H1 (cell line): Measurements from ENCODE around the gene ENPP7. TPM values are rescaled to one million over a fixed set of nuclear protein-coding genes. Genes with fewer than 3 reads are reported as not detected.

ENCODE experiments used
- CTCF ChIA-PET: fragments of 300-600 bp; sonication (Branson Sonifier 250); formaldehyde crosslinking; loops from one replicate; lab custom pipeline; 2021; ENCODE audit not compliant: partially characterized antibody; lab: Charles Lee
- POLR2A ChIA-PET: fragments of 300-600 bp; sonication (Branson Sonifier 250); formaldehyde crosslinking; loops from one replicate; lab custom pipeline; 2021; ENCODE audit warnings: inconsistent platforms; ENCODE audit not compliant: partially characterized antibody; lab: Charles Lee
- DNase-seq, 2 experiments: peaks; one replicate each; pipeline versions ENCODE4 v3.0.0 to v3.0.0-alpha.2; 2010 to 2022; ENCODE audit warnings: low spot score in 2 of 2, low read depth in 1 of 2, mixed read lengths in 1 of 2
- FAIRE-seq: peaks from 2 replicates; lab custom pipeline; 2011; peaks lifted over from hg19 to GRCh38; lab: Jason Lieb, UNC
- H2AFZ ChIP-seq: 2 replicates; pipeline ENCODE4 v1.8.1; 2012; ENCODE audit warnings: low read length, inconsistent platforms
- H2AK5ac ChIP-seq: 2 replicates; pipeline ENCODE4 v1.6.1; 2013; ENCODE audit warnings: low read depth, low read length
- H2BK120ac ChIP-seq: replicated peaks from 2 replicates; pipeline ENCODE3; 2013; ENCODE audit warnings: low read depth, low read length, inconsistent platforms
- H2BK12ac ChIP-seq: 2 replicates; pipeline ENCODE4 v1.6.1; 2013; ENCODE audit warnings: low read depth, low read length
- H2BK15ac ChIP-seq: 2 replicates; pipeline ENCODE4 v1.6.1; 2013; ENCODE audit warnings: low read length
- H2BK20ac ChIP-seq: 2 replicates; pipeline ENCODE4 v1.6.1; 2013; ENCODE audit warnings: low read length
- H2BK5ac ChIP-seq: 2 replicates; pipeline ENCODE4 v1.6.1; 2013; ENCODE audit warnings: low read depth, low read length
- H3K14ac ChIP-seq: 2 replicates; pipeline ENCODE4 v1.6.1; 2013; ENCODE audit warnings: inconsistent platforms; ENCODE audit not compliant: insufficient read length
- H3K18ac ChIP-seq: 2 replicates; pipeline ENCODE4 v1.6.1; 2013; ENCODE audit warnings: low read length; ENCODE audit errors: extremely low read depth
- H3K23ac ChIP-seq: 2 replicates; pipeline ENCODE4 v1.6.1; 2013; ENCODE audit warnings: inconsistent platforms; ENCODE audit not compliant: insufficient read length
- H3K23me2 ChIP-seq: 2 replicates; pipeline ENCODE4 v1.6.1; 2013; ENCODE audit warnings: low read depth, low read length
- H3K27ac ChIP-seq: 2 replicates; pipeline ENCODE4 v1.6.1; 2011; ENCODE audit warnings: low read depth, low read length, inconsistent platforms
- H3K27me3 ChIP-seq, 4 experiments: replicated peaks in 1 of 4; 1 replicate in 1 of 4; 2 replicates in 3 of 4; pipeline versions ENCODE4 v1.6.1 to v1.8.1; 2011 to 2013; ENCODE audit warnings: low read length in 3 of 4, mild to moderate bottlenecking in 3 of 4, inconsistent platforms in 2 of 4, mixed read lengths in 2 of 4, moderate library complexity in 1 of 4; ENCODE audit not compliant: control insufficient read depth in 3 of 4, insufficient read depth in 3 of 4; ENCODE audit errors: extremely low read depth in 1 of 4
- H3K36me3 ChIP-seq, 4 experiments: 2 replicates each; pipeline versions ENCODE4 v1.6.1 to v1.8.1; 2011 to 2013; ENCODE audit warnings: mild to moderate bottlenecking in 4 of 4, low read length in 3 of 4, moderate library complexity in 2 of 4, control low read depth in 1 of 4, inconsistent platforms in 1 of 4; ENCODE audit not compliant: insufficient read depth in 4 of 4, control insufficient read depth in 2 of 4
- H3K4ac ChIP-seq: replicated peaks from 2 replicates; pipeline ENCODE3; 2013; ENCODE audit warnings: low read length, low read depth, mixed read lengths, inconsistent platforms; ENCODE audit not compliant: insufficient read length
- H3K4me1 ChIP-seq, 4 experiments: replicated peaks in 1 of 4; 1 replicate in 1 of 4; 2 replicates in 3 of 4; pipeline versions ENCODE4 v1.6.1 to v1.8.1; 2011 to 2013; ENCODE audit warnings: low read length in 3 of 4, inconsistent platforms in 2 of 4, mixed read lengths in 1 of 4; ENCODE audit not compliant: insufficient read depth in 4 of 4, control insufficient read depth in 3 of 4
- H3K4me2 ChIP-seq, 2 experiments: 2 replicates each; pipeline versions ENCODE4 v1.6.1 to v1.8.1; 2011 to 2013; ENCODE audit warnings: low read depth in 2 of 2, low read length in 2 of 2, control low read depth in 1 of 2, inconsistent platforms in 1 of 2, mild to moderate bottlenecking in 1 of 2; ENCODE audit not compliant: insufficient read depth in 1 of 2
- H3K4me3 ChIP-seq, 4 experiments: fragments of 200-600, 300-600 bp in 1 of 4; sonication (generic), shearing (Covaris generic), sonication (Bioruptor Twin) in 1 of 4; 2 replicates each; pipeline versions ENCODE4 v1.5.1 to v1.8.1; 2011 to 2016; ENCODE audit warnings: low read length in 4 of 4, low read depth in 3 of 4, control low read depth in 2 of 4, inconsistent platforms in 2 of 4, mild to moderate bottlenecking in 2 of 4, mixed read lengths in 1 of 4, moderate library complexity in 1 of 4; ENCODE audit not compliant: insufficient read depth in 2 of 4; ENCODE audit errors: extremely low read depth in 1 of 4
- H3K56ac ChIP-seq: replicated peaks from 2 replicates; pipeline ENCODE3; 2013; ENCODE audit warnings: low read depth, mild to moderate bottlenecking, mixed read lengths, low read length, inconsistent platforms; ENCODE audit not compliant: insufficient read length
- H3K79me1 ChIP-seq: 2 replicates; pipeline ENCODE4 v1.6.1; 2013; ENCODE audit warnings: low read depth, low read length, control low read depth
- H3K79me2 ChIP-seq, 2 experiments: 2 replicates each; pipeline versions ENCODE4 v1.6.1 to v1.8.1; 2012 to 2013; ENCODE audit warnings: low read length in 2 of 2, mild to moderate bottlenecking in 2 of 2, inconsistent platforms in 1 of 2; ENCODE audit not compliant: insufficient read depth in 2 of 2, control insufficient read depth in 1 of 2
- H3K9ac ChIP-seq, 4 experiments: replicated peaks in 1 of 4; 1 replicate in 1 of 4; 2 replicates in 3 of 4; pipeline versions ENCODE4 v1.6.1 to v1.8.1; 2011 to 2013; ENCODE audit warnings: low read depth in 3 of 4, low read length in 3 of 4, control low read depth in 2 of 4, mild to moderate bottlenecking in 2 of 4, moderate library complexity in 2 of 4, inconsistent platforms in 1 of 4; ENCODE audit errors: extremely low read depth in 1 of 4
- H3K9me3 ChIP-seq, 2 experiments: 2 replicates each; pipeline versions ENCODE4 v1.6.1 to v1.8.1; 2012 to 2013; ENCODE audit warnings: mild to moderate bottlenecking in 2 of 2, moderate library complexity in 2 of 2, control low read depth in 1 of 2, inconsistent platforms in 1 of 2, low read depth in 1 of 2, low read length in 1 of 2, mixed read lengths in 1 of 2; ENCODE audit not compliant: insufficient read depth in 2 of 2
- H4K20me1 ChIP-seq, 2 experiments: replicated peaks in 1 of 2; 2 replicates each; pipeline versions ENCODE3 to v1.8.1; 2011 to 2013; ENCODE audit warnings: inconsistent platforms in 2 of 2, low read length in 2 of 2, mild to moderate bottlenecking in 1 of 2; ENCODE audit not compliant: insufficient read depth in 2 of 2, control insufficient read depth in 1 of 2
- H4K5ac ChIP-seq: 2 replicates; pipeline ENCODE4 v1.6.1; 2013; ENCODE audit warnings: low read length, low read depth, mixed read lengths, inconsistent platforms; ENCODE audit not compliant: insufficient read length
- H4K8ac ChIP-seq: 2 replicates; pipeline ENCODE4 v1.8.0; 2013; ENCODE audit warnings: mild to moderate bottlenecking, moderate library complexity, low read length, inconsistent platforms; ENCODE audit not compliant: insufficient read depth; ENCODE audit errors: extremely low read depth
- H4K91ac ChIP-seq: replicated peaks from 2 replicates; pipeline ENCODE3; 2013; ENCODE audit warnings: low read length, mixed read lengths, inconsistent platforms; ENCODE audit not compliant: insufficient read length
- CHD1 ChIP-seq: IDR thresholded peaks from 2 replicates; pipeline ENCODE4 v1.6.1; 2012; ENCODE audit warnings: low read depth, low read length, improper control_type of control experiment
- JUN ChIP-seq: IDR thresholded peaks from 2 replicates; pipeline ENCODE4 v1.6.1; 2011; ENCODE audit warnings: low read depth, mild to moderate bottlenecking, improper control_type of control experiment, low read length
- MAFK ChIP-seq: IDR thresholded peaks from 2 replicates; pipeline ENCODE4 v1.6.1; 2012; ENCODE audit warnings: low read depth, mild to moderate bottlenecking, improper control_type of control experiment, low read length
- MAX ChIP-seq: IDR thresholded peaks from 2 replicates; pipeline ENCODE4 v1.6.1; 2012; ENCODE audit warnings: inconsistent platforms
- PHF8 ChIP-seq: fragments of 200-600 bp; sonication (generic); conservative IDR thresholded peaks from 2 replicates; pipeline ENCODE4 v1.7.1; 2012; ENCODE audit warnings: low read depth, mild to moderate bottlenecking, inconsistent platforms, low read length, moderate library complexity
- RFX5 ChIP-seq: IDR thresholded peaks from 2 replicates; pipeline ENCODE4 v1.6.1; 2011; ENCODE audit warnings: low read depth, low read length, improper control_type of control experiment, borderline replicate concordance
- SIX5 ChIP-seq: IDR thresholded peaks from 2 replicates; pipeline ENCODE4 v1.6.1; 2011; ENCODE audit warnings: mild to moderate bottlenecking, low read depth, low read length
- WGBS, 2 experiments: shearing (Covaris generic) in 1 of 2; methylation state at CpG; one replicate each; pipeline versions ENCODE4 v1.1.6 to v1.1.7; 2013 to 2015; ENCODE audit warnings: low lambda C conversion rate in 2 of 2, mixed read lengths in 2 of 2, inconsistent platforms in 1 of 2, low coverage in 1 of 2, missing lambda C conversion rate in 1 of 2; ENCODE audit not compliant: insufficient replicate concordance in 2 of 2, insufficient coverage in 1 of 2, insufficient read length in 1 of 2; ENCODE audit errors: extremely low coverage in 1 of 2, missing lambda C conversion rate in 1 of 2; 5-methylcytosine and 5-hydroxymethylcytosine counted together
- polyA plus RNA-seq, 7 experiments: library from polyadenylated mRNA; depleted of rRNA in 3 of 7; stranded (reverse) in 5 of 7; unstranded in 2 of 7; fragments of >200 nt in 5 of 7; fragments of 200-250 nt in 2 of 7; gene quantifications; 1 replicate in 5 of 7; 2 replicates in 1 of 7; 4 replicates in 1 of 7; pipeline versions ENCODE4 v1.2.1 to v1.2.3, GENCODE V29; 2011 to 2013; ENCODE audit warnings: missing spikeins in 2 of 7, mixed read lengths in 2 of 7
- total RNA-seq: library from RNA; stranded (reverse); fragmentation: NEBNext Ultra II Directional; extraction: Animal tissue kit (Norgen Biotek cat#: 25700); gene quantifications from 2 replicates; pipeline ENCODE4 v1.2.1, GENCODE V29; 2021

ENPP7 gene
- total and polyA plus RNA-seq, 2 of the 8 experiments (the other 6 are each of a cell fraction or from before 2014, with no cell fraction given), result not detected

GRCh38 chr17:79715943-79716797 lies 14.6 kb upstream of the ENPP7 start:
- Histone ChIP-seq H3K14ac (no peak overlapping the region), H4K5ac (no peak overlapping the region), H3K56ac (no peak overlapping the region), H2BK120ac (no peak overlapping the region), H4K20me1 (no peaks in the 10 kb centered on the region), H2AFZ (no peak overlapping the region), H3K27ac (no peak overlapping the region), H3K23me2 (no peaks in the 10 kb centered on the region), H2BK15ac (no peak overlapping the region), H4K91ac (no peak overlapping the region), H3K9me3 (no peaks in the 10 kb centered on the region; a peak in 1 of 4 replicates), H4K8ac (0 out of 2 replicates have a peak overlapping the region, but pooled peaks have one; percentile 25), H3K4me1 (no peaks in the 10 kb centered on the region), H3K27me3 (no peaks in the 10 kb centered on the region; a peak in 1 of 7 replicates), H3K4me2 (no peak overlapping the region), H3K79me1 (no peaks in the 10 kb centered on the region), H3K4me3 (no peak overlapping the region), H3K79me2 (no peaks in the 10 kb centered on the region), H3K18ac (no peak overlapping the region), H3K9ac (no peak overlapping the region), H3K4ac (no peak overlapping the region), H2BK12ac (no peak overlapping the region), H2BK5ac (no peak overlapping the region), H3K23ac (no peak overlapping the region), H3K36me3 (no peaks in the 10 kb centered on the region), H2AK5ac (no peak overlapping the region), H2BK20ac (no peak overlapping the region)
- WGBS, 2 experiments, result 87% methylated on average over 21 of the region's 25 CpGs; no CpG with 5 or more reads in 1 of the 2 experiments
- CTCF ChIA-PET, result no interaction called here
- no peak for DNase-seq
- POLR2A ChIA-PET, result no interaction called here
- no peak for FAIRE-seq
- TF ChIP-seq JUN (no peak), PHF8 (no peak), CHD1 (no peak), RFX5 (no peak), MAFK (no peak), MAX (no peak), SIX5 (no peak)
